DMS 273 (cell line): ENCODE results near the gene FADS2.

Experiments used
- DNase-seq: peaks from one replicate; lab custom pipeline; 2025; ENCODE audit not compliant: unreplicated experiment; lab: John Stamatoyannopoulos, UW

The FADS2 gene

DNA sequence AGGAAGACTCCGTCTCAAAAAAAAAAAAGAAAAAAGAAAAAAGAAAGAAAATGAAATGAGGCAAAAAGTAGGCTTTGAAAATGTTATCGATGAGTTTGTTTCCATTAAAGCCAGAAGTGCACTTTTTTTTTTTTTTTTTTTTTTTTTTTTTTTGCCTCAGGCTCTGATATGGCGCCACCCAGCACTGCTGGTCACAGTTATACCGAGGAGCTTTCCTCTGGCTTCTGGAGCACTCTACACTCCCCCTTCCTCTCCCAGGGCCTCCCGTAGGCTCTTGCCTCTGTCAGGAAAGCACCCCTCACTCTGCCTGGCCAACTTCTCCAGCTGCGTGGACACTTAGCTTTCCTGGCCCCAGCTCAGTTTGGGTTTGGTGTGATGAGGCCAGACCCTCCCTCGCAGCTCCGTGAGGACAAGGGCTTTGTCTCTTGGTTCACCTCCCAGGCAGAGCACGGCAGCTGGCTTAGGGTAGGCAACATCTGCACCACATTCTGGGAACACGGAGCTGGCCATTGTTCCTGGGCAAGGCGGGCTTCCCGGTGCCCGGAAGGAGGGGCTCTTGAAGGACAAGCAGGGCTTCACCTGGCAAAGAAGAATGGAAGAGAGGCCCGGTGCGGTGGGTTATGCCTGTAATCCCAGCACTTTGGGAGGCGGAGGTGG is 16.9 kb downstream of the FADS2 start:
- no peak for DNase-seq

DNA sequence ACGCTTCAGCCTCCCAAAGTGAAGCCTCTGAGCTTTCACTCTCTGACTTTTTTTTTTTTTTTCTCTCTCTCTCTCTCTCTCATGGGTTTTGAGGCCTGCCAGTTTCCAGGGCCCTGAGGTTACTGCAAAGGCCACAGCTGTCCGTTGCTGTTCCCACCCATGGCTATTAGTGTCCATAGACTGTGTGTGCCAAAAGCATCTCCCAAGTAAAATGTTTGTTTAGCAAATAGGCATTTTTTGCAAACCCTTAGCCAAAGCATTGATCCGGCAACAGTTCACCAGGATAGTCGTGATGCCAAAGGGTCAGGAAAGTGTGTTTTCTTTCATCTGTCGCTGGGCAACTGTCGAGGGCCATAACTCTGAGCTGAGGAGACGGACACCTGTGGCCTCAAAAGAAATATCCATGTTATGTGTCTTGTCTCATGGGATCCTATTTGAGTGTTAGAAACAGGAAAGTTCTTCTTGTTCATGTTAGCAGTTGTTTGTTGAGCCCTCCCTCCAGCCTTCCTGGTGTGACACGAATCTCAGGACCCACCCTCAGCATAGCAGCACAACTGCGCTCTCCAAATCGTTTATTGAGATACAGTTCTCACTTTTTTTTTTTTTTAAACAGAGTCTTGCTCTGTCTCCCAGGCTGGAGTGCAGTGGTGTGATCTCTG is 18.4 kb downstream of the FADS2 start:
- DNase-seq: no peak

DNA sequence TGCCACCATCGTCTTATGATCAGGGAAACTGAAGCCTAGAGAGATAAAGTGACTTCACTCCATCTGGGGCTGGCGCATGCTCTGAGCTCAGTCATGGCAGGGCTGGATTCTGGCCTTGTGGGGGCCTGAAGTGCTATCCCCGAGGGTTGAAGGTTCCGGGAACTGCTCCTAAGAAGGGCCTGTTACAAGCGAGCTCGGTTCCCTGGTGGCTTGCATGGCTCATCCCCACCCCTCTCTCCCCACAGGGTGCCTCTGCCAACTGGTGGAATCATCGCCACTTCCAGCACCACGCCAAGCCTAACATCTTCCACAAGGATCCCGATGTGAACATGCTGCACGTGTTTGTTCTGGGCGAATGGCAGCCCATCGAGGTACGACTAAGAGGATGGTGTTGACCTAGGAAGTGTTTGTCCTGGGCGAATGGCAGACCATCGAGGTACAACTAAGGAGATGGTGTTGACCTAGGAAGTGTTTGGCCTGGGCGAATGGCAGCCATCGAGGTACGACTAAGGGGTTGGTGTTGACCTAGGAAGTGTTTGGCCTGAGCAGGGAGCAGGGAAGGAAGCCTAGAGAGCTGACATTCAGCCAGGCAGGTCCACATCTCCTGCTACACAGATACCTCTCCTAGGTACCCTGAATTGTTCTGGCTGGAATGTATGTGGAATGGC is 19.9 kb downstream of the FADS2 start:
- no peak for DNase-seq

DNA sequence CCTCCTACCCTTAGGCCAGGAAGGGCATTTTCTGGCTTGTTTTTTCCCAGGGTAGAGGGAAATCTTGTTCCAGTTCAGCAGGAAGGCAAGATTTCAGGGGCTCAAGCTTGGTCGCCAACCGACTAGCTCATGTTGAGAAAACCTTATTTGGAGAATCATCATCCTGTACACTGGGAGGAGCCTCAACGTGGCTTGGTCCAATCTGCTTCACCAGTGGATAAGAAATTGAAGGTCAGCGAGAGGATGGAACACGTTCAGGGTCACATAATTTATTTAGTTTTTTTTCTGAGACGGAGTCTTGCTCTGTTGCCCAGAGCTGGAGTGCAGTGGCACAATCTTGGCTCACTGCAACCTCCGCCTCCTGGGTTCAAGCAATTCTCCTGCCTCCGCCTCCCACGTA is 20.5 kb downstream of the FADS2 start:
- DNase-seq: no peak

DNA sequence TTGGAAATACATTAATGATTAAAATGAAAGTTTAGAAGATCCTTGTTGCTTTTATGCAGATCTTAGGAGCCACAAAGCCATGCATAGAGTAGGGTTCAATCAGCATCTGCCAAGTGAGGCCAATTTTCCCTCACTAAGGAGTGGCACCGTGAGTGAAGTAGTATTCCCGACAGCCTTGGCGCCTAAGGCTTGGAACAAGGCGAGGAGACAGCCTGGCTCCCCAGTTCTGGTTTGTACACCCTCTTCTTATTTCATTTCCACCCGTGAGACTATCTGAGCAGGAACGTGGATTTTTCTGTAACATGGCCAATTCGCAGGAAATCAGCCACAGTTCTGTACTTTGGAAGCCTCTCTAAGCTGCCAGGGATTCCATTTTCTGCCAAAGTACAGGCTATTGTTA is 22.6 kb downstream of the FADS2 start:
- DNase-seq: no peak

DNA sequence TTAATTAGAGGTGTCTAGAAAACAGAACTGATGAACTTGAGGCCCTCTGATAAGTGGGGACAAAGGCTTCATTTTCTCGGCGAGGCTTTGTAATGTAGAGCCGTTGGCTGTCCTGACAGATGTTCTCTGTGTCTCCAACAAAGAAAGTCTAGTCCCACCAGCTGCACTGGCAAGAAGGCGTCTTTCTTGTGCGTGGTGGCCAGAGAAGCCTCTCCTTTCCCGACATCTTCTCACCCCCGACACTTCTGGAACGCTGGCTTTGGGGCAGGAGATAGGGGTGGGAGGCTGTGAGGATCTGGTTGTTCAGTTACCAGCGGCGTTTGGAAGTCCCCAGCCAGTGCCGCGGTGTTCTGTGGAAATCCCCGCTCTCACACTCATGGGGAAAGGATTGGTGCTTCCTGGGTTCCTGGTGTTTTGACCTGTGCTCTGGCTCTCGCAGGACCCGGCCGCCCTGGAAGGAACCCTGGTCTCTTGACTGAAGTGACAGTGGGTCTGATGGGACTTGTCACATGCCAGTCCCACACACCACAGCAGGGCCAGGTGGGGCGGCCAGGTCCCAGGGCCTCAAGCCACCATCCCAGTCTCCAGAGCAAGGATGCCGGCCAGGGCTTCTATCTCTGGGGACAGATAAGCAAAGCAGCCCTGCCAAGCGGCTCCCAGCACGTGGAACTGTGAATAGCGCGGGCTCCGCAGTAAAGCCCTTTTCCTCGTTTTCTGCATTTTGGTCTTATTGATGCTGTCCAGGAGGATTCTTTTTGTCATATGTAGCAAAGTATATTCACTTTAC is 23.2 kb downstream of the FADS2 start:
- no peak for DNase-seq

DNA sequence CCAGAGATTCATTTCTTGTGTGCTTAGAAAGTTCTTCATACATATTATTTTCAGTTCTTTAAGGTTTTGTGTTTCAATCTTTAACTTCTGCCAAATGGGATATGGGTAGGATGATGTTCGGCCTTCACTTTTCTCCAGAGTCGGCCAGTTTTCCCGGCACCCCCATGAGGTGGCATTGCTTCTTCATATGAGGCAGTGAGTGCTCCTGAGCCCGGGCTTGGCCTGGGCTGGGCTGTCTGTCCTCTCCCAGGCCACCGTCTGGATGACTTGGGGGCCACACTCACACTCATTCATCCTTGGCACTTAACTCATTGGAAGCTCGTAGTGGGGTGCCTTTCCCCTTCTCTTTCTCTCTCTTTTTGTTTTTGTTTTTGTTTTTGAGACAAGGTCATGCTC is 23.8 kb downstream of the FADS2 start:
- no peak for DNase-seq

DNA sequence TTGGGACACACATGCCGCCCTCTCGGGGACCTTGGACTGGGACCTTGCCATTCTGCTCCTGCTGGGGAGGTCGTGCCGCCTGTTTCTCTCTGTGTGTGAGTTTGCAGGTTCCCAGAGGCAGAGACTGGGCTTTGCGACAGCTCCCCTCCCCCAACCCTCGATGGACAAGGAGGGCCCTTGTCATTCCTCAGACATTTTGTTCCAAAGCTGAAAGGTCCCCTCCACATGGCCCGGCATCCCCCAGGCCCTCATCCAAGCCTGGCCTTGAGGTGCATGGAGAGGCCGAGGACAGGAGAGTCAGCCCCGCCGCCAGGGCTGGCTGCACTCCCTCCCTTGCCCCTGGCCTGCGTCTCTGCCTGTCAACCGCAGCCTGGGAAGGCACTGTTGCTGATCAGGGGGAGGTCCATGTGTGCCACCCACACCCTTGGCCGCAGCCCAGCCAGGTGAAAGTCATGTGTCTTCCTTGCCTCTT is 25.6 kb downstream of the FADS2 start:
- DNase-seq: no peak

DNA sequence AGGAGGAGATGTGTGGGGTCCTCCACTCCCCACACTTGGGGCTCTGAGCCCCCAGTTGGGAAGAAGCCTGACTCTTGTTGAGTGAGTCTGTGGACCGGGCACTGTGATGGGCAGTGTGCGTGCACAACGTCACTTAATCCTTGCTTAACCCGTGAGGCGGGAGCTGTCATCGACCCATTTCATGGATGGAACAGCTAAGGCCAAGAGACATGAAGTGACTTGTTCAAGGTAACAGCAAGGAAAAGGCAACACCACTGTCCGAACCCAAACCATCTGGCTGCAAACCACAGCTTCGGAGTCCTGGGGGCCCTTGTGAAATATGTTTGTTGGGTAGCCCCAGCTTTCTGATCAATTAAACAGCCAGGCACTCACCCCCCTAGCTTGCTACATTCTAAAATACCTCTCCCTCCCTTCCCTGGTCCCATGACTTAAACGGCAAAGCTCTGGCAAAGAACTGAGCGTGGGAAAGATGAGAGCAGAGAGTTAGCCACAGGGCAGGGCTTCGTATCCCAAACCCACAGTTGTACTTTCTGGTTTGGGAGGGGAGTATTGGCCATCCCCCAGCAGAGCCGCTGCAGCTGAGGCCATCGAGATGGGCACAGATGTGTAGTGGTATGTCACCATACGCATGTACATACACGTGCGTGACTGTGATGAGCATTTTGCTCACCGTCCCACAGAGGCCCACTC is 26.3 kb downstream of the FADS2 start:
- no peak for DNase-seq

DNA sequence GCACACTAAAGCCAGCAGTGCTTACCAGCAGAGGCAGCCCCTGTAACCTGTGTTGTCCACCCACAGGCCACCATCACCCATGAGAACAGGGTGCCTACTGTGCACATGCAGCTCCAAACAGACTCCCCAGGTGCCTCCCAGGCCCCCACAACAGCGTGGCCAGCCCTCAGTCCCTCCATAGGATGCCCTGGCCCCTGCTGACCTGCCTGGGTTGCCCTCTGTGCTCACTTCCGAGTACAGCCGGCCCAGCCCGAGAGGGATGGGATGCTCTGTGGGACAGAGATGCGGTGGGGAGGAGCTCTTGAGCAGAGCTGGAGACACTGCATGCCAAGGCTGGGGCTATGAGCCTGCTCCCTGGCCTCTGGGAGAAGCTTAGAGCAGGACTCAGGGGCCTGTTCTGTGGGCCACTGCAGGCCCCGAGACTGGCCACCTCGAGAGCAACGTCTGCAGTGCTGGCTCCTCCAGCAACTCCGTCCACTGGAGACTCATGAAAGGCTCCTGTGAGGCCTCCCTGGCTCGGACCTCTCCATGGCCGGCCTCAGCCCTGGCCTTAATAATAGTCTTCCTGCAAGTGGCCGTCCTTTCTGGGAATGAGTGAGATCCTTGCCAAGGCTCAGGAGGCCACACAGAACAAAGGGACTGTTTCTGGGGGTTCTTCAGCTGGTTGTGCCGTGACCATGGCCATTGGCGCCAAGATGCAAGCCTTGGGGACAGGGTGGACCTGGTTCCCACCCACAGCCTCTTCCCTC is 27.0 kb downstream of the FADS2 start:
- no peak for DNase-seq

DNA sequence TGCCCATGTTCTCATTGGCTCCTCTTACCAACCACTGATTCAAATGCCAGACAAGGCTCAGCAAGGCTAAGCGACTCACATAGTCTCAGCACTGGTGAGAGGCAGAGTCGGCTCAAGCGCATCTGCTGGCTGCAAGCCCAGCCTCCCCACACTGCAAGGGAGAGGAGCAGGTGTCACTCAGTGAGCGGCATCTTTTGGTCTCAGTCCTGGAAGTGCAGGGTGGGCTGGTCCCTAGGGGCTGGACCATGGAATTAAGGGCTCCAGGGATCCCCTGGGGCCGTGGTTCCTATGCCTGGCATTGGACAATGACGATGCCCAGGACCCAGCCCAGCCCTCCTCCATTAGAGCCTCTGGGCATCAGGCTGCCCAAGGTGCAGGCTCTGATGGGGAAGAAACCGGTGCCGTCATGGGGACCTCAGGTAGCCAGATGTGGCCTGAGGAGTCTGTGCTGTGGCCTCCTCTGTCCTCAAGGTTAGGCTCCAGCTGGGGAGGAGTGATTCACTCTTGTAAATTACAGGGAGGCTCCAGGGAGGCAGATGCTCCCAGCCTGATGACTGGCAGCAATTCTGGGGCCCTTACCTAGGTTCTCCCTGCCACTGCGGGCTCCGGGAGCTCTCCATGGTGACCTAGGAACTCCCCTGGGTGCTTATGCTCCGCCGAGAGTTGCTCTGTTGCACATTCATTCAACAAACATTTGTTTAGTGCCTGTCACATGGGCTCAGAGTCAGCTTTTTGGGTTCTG is 28.0 kb downstream of the FADS2 start:
- peak; percentile 36 for DNase-seq

DNA sequence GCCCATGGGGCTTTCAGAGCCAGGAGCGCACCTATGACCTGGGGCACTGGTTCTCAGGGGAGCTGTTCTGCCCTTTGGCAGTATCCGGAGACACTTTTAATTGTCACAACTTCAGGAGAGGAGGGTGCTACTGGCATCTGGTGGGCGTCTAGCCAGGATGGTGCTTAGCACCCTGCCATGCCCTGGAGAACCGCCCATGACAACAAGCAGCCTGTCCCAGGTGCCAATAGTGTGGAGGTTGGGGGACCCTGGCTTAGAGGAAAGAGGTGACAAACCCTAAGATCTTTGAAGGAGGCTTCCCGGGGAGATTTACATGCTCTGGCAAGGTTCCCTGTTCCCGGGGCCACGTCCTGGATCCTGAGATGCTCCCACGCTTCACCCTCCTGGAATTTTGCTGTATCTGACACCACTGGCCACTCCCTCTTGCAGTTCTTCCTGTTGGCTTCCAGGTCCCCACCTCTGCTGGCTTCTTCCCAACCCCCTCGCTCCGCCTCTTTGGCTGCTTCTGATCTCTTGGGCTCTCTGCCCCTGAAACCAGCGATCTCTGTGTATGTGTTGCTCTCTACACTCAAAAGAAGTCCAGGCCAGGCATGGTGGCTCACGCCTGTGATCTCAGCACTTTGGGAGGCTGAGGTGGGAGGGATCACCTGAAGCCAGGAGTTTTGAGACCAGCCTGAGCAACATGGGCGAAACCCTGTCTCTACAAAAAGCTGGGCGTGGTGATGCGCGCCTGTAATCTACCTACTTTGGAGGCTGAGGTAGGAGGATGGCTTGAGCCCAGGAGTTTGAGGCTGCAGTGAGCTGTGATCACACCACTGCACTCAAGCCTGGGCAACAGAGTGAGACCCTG is 32.2 kb downstream of the FADS2 start:
- peak; percentile 19 for DNase-seq

DNA sequence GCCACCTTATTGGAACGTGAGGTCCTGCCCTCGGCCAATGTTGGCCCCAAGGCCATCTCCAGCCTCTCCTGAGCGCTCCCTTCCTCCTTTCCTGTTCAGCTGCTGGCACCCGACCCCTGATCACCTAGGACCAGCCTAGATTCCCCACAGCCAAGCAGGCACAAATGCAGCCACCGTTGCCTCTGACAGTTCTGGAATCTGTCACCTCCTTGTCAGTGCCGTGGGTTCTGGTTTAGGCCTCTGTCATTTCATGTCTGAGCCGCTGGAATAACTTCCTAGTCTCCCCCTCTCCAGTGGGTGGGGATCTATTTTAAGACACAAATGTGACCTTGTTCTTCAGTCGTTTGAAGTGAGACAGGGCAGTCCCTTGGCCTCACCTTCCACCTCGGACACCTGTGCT is 33.5 kb downstream of the FADS2 start:
- DNase-seq: no peak

DNA sequence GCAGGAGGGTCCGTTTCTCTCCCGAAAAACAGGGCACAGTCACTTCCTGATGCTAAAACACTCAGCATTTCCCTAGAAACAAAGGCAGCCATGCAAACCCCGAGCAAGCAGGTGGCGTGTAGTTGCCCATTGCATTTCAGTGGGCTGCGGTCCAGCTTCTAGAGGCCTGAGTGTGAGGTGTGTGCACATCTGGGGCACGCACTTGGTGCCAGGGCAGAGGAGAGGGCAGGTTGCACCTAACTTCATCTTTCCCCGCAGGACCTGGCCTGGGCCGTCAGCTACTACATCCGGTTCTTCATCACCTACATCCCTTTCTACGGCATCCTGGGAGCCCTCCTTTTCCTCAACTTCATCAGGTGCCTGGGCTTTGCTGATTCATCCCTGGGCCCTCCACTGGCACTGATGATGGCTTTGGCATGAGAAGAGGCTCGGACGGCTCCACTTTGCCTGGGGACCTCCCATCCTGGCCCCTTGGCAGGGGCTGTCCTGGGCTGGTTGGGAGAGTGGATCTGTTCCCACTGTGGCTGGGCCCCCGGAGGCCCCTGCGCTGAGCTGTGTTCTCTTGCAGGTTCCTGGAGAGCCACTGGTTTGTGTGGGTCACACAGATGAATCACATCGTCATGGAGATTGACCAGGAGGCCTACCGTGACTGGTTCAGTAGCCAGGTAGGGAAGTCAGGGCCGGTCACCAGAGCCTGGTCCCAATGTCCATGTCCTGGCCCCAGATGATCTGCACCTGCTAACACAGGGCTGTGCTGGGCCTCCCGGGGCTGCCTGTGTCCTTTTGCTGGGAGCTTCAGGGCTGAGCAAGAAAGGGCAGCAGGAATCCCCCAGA is 34.8 kb downstream of the FADS2 start:
- DNase-seq: no peak

DNA sequence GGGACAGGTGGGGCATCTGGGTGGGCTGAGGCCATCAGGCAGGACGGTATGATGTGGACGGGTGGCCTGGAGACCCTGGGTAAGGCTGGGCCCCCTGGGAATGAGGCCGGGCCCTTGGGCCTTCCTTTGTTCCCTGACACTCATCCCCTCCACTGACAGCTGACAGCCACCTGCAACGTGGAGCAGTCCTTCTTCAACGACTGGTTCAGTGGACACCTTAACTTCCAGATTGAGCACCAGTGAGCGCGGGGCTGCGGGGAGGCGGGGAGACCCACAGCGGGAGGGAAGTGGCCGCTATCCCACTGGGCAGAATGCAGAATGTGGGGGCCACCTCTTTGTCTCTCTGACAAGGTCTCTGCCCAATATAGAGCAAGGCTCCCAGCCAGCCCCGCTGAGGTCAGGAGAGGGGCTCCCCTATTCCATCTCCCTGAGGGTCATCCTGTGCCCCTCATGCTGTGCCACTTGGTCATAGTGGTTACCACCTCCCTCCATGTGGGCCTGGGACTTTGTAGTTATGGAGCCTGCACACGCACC is 35.5 kb downstream of the FADS2 start:
- DNase-seq: no peak

DNA sequence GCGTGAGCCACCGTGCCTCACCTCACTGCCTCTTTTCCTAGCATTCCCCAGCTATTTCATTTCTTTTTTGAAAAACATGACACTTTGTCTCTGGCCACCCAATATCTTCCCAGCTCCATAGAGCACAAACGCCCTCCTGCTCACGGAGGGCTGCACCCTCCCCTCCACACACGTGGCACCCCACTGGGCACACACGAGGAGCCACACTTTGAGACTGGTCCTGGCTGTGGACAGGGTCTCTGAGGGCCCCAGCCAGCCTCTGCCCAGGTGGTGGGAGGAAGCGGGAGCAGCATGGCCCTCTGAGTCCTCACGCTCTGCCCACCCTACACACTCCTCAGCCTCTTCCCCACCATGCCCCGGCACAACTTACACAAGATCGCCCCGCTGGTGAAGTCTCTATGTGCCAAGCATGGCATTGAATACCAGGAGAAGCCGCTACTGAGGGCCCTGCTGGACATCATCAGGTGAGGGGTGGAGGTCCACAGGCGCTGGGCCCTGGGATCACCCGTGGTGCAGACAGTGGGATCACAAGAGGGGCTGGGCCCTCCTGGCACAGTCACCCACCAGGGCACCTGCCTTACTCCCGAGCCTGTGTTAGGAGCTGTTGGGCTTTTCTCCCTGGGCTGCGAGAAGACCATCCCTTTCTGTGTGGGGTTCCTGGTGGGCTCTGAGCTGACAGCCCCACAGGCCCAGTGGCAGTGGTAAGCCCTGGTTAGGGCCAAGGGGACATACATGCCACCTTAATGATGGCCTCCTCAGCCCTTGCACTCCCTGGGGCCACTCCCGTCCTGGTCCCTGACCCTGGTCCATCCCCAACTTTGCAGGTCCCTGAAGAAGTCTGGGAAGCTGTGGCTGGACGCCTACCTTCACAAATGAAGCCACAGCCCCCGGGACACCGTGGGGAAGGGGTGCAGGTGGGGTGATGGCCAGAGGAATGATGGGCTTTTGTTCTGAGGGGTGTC is 37.0 kb downstream of the FADS2 start:
- no peak for DNase-seq
